Fibroblast of skin of right quadriceps (primary cell): Measurements from ENCODE around the gene ZSCAN31.
"Not testable (repeated sequence)": the region's sequence is repeated elsewhere in the genome, so short reads cannot be mapped to it uniquely, and the experiment has no call there.

Experiments
- DNase-seq: peaks from one replicate; pipeline ENCODE4 v3.0.0-alpha.2; 2013

Gene ZSCAN31

GRCh38 chr6:28312939-28313338 lies 23.0 kb downstream of the ZSCAN31 start:
- DNase-seq, result no peak

DNA sequence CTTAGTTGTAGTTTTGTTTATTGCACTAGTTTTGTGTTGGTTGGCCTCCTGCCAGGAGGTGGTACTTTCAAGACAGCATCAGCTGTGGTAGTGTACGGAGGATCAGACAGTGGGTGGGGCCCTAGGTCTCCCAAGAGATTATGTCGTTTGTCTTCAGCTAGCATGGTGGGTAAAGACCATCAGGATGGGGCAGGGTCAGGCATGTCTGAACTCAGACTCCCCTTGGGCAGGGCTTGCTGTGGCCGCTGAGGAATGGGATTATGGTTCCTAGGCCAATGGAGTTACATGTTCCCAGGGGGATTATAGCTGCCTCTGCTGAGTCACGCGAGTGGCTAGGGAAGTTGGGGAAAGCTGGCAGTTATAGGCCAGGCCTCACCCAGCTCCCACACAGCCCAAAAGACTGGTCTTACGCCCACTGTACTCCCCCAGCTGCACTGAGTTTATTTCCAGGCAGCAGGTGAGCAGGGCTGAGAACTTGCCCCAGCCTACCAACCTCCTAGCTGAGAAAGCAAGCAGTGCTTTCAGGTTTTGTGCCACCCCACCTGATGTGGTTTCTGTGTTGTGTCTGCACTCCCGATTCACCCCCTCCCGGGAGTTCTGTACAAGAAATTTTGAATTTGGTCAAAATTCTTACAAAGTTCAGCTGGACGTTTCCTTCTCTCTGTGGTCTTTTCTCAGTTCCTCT lies 24.7 kb downstream of the ZSCAN31 start:
- DNase-seq, result no peak

DNA sequence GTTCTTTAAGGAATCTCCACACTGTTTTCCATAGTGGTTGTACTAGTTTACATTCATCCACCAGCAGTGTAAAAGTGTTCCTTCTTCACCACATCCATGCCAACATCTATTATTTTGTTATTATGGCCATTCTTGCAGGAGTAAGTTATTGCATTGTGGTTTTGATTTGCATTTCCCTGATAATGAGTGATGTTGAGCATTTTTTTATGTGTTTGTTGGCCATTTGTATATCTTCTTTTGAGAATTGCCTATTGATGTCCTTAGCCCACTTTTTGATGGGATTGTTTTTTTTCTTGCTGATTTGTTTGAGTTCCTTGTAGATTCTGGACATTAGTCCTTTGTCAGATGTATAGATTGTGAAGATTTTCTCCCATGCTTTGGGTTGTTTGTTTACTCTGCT lies 29.6 kb downstream of the ZSCAN31 start:
- not testable (repeated sequence) for DNase-seq

DNA sequence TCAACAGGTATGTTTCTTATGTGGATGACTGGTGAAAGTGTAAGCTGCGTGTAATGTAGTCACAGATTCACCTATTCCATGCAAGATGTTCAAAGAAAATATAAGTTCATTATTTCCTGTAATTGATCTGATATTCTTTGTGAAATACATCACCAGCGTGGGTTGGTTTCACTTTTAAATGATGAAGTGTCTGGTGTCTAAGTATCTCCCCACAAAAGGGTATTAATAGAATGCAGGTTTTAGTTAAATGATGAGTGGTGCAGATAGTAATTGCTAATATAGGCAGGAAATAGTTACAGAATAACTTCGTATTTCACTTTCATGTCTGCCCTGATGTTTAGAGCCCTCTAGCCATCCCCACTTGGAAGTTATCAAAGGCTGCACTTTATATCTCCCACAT lies 32.4 kb downstream of the ZSCAN31 start:
- DNase-seq, result no peak

GRCh38 chr6:28296520-28297060 lies 39.4 kb downstream of the ZSCAN31 start:
- DNase-seq, result no peak

- no peak for DNase-seq
Measured at GRCh38 chr6:28295326-28295725, 40.6 kb downstream of the ZSCAN31 start.

DNA sequence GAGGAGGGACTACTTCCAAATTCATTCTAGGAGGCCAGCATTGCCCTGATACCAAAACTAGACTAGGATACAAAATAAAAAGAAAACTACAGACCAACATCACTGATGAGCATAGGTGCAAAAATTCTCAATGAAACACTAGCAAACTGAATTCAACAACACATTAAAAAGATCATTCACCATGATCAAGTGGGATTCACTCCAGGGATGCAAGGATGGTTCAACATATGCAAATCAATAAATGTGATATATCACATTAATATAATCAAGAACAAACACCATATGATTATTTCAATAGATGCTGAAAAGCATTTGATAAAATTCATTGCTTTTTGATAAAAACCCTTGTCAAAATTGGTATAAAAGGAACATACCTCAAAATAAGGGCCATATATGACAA lies 44.4 kb downstream of the ZSCAN31 start:
- DNase-seq, result no peak

- no peak for DNase-seq
Measured at GRCh38 chr6:28282926-28283325, 53.0 kb downstream of the ZSCAN31 start.

GRCh38 chr6:28281288-28282064 lies 54.5 kb downstream of the ZSCAN31 start, which contains the start of gene PGBD1:
TSS of gene PGBD1 (plus strand) at chr6:28281572. CDS start at chr6:28283814, 2,242 bp downstream.
- peak; percentile 77 for DNase-seq

- DNase-seq, result no peak
Measured at GRCh38 chr6:28280595-28281287, 55.2 kb downstream of the ZSCAN31 start.

GRCh38 chr6:28277746-28278145 lies 58.2 kb downstream of the ZSCAN31 start:
- DNase-seq, result no peak

DNA sequence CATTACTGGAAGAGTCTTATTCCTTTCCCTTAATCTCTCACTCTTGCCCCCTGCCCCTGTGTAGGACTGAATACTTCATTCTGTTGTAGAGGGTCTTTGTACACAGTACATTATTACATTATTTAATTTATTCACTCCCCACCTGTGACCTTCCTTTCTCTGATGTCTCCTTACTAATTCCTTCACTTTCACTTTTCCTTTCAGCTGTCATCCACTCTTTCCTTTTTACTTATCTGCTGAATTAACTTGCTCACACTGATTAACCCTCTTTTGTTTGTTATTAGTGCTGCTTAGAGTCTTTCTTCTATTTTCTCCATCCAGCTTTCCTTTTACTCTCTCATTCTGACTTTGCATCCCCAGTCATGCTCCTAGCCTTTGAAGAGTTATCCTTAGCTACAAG lies 61.1 kb downstream of the ZSCAN31 start:
- no peak for DNase-seq
